ENCODE data around the gene SLC9A4.

Gene SLC9A4

GRCh38 chr2:102453501-102453900 lies 19.5 kb upstream of the SLC9A4 start:
- no CpG with 5 or more reads among the region's 4 CpGs for WGBS (ENCODE audit: insufficient coverage, insufficient read length)
- no peak overlapping the region for H3K4me3 ChIP-seq (ENCODE audit: low read length)

GRCh38 chr2:102455061-102455670 lies 17.9 kb upstream of the SLC9A4 start:
- Histone ChIP-seq H3K27ac (ENCODE audit: low read length) (no peak overlapping the region), H3K9me3 (ENCODE audit: control insufficient read depth, insufficient read depth, low read length) (no peaks in the 10 kb centered on the region), H3K36me3 (ENCODE audit: control insufficient read depth, insufficient read depth, low read length) (no peaks in the 10 kb centered on the region), H3K4me1 (ENCODE audit: control insufficient read depth, insufficient read depth, low read length) (no peaks in the 10 kb centered on the region), H3K4me3 (ENCODE audit: low read length) (no peak overlapping the region), H3K27me3 (ENCODE audit: control insufficient read depth, insufficient read depth, low read length) (no peaks in the 10 kb centered on the region)
- no CpG with 5 or more reads among the region's 2 CpGs for WGBS (ENCODE audit: insufficient coverage, insufficient read length)
- no peak for DNase-seq (ENCODE audit: low read depth, low spot score)

More at GRCh38 chr2:102453501-102453900, 19.5 kb upstream of the SLC9A4 start:
- no peak overlapping the region for H3K27ac ChIP-seq (ENCODE audit: low read length)
- no peak for DNase-seq (ENCODE audit: low read depth, low spot score)
- no peaks in the 10 kb centered on the region for H3K36me3 ChIP-seq (ENCODE audit: control insufficient read depth, insufficient read depth, low read length)
- H3K27me3 ChIP-seq (ENCODE audit: control insufficient read depth, insufficient read depth, low read length): no peaks in the 10 kb centered on the region
- no peaks in the 10 kb centered on the region for H3K9me3 ChIP-seq (ENCODE audit: control insufficient read depth, insufficient read depth, low read length)
- H3K4me1 ChIP-seq (ENCODE audit: control insufficient read depth, insufficient read depth, low read length): no peaks in the 10 kb centered on the region

GRCh38 chr2:102460467-102460866 lies 12.6 kb upstream of the SLC9A4 start:
- Histone ChIP-seq H3K4me1 (ENCODE audit: control insufficient read depth, insufficient read depth, low read length) (no peaks in the 10 kb centered on the region), H3K27ac (ENCODE audit: low read length) (no peak overlapping the region), H3K4me3 (ENCODE audit: low read length) (no peak overlapping the region), H3K36me3 (ENCODE audit: control insufficient read depth, insufficient read depth, low read length) (no peaks in the 10 kb centered on the region), H3K9me3 (ENCODE audit: control insufficient read depth, insufficient read depth, low read length) (no peaks in the 10 kb centered on the region), H3K27me3 (ENCODE audit: control insufficient read depth, insufficient read depth, low read length) (no peaks in the 10 kb centered on the region)
- no CpG with 5 or more reads among the region's 1 CpG for WGBS (ENCODE audit: insufficient coverage, insufficient read length)
- DNase-seq (ENCODE audit: low read depth, low spot score): no peak

- no peaks in the 10 kb centered on the region for H3K36me3 ChIP-seq (ENCODE audit: control insufficient read depth, insufficient read depth, low read length)
- no CpG with 5 or more reads among the region's 6 CpGs for WGBS (ENCODE audit: insufficient coverage, insufficient read length)
- no peaks in the 10 kb centered on the region for H3K27me3 ChIP-seq (ENCODE audit: control insufficient read depth, insufficient read depth, low read length)
- no peaks in the 10 kb centered on the region for H3K4me1 ChIP-seq (ENCODE audit: control insufficient read depth, insufficient read depth, low read length)
- H3K4me3 ChIP-seq (ENCODE audit: low read length): no peak overlapping the region
- no peak overlapping the region for H3K27ac ChIP-seq (ENCODE audit: low read length)
- no peaks in the 10 kb centered on the region for H3K9me3 ChIP-seq (ENCODE audit: control insufficient read depth, insufficient read depth, low read length)
- DNase-seq (ENCODE audit: low read depth, low spot score): no peak
Observed at GRCh38 chr2:102461188-102461587, 11.8 kb upstream of the SLC9A4 start.

GRCh38 chr2:102463160-102463559 lies 9.9 kb upstream of the SLC9A4 start:
- Histone ChIP-seq H3K27me3 (ENCODE audit: control insufficient read depth, insufficient read depth, low read length) (no peaks in the 10 kb centered on the region), H3K36me3 (ENCODE audit: control insufficient read depth, insufficient read depth, low read length) (no peaks in the 10 kb centered on the region), H3K4me3 (ENCODE audit: low read length) (no peak overlapping the region), H3K4me1 (ENCODE audit: control insufficient read depth, insufficient read depth, low read length) (no peaks in the 10 kb centered on the region), H3K27ac (ENCODE audit: low read length) (no peak overlapping the region), H3K9me3 (ENCODE audit: control insufficient read depth, insufficient read depth, low read length) (no peaks in the 10 kb centered on the region)
- no peak for DNase-seq (ENCODE audit: low read depth, low spot score)
- WGBS (ENCODE audit: insufficient coverage, insufficient read length): no CpG with 5 or more reads among the region's 5 CpGs

GRCh38 chr2:102470168-102470567 lies 2.9 kb upstream of the SLC9A4 start:
- no peaks in the 10 kb centered on the region for H3K9me3 ChIP-seq (ENCODE audit: control insufficient read depth, insufficient read depth, low read length)
- no peaks in the 10 kb centered on the region for H3K27me3 ChIP-seq (ENCODE audit: control insufficient read depth, insufficient read depth, low read length)
- WGBS (ENCODE audit: insufficient coverage, insufficient read length): no CpG with 5 or more reads among the region's 1 CpG
- no peaks in the 10 kb centered on the region for H3K36me3 ChIP-seq (ENCODE audit: control insufficient read depth, insufficient read depth, low read length)
- no peak overlapping the region for H3K4me3 ChIP-seq (ENCODE audit: low read length)
- H3K4me1 ChIP-seq (ENCODE audit: control insufficient read depth, insufficient read depth, low read length): peaks cover 1% of the 10 kb centered on the region; the same call in 1 of the 2 replicates
- no peak overlapping the region for H3K27ac ChIP-seq (ENCODE audit: low read length)
- no peak for DNase-seq (ENCODE audit: low read depth, low spot score)

- no peaks in the 10 kb centered on the region for H3K27me3 ChIP-seq (ENCODE audit: control insufficient read depth, insufficient read depth, low read length)
- no CpG with 5 or more reads among the region's 3 CpGs for WGBS (ENCODE audit: insufficient coverage, insufficient read length)
- H3K9me3 ChIP-seq (ENCODE audit: control insufficient read depth, insufficient read depth, low read length): no peaks in the 10 kb centered on the region
- DNase-seq (ENCODE audit: low read depth, low spot score): no peak
- no peak overlapping the region for H3K27ac ChIP-seq (ENCODE audit: low read length)
- H3K4me1 ChIP-seq (ENCODE audit: control insufficient read depth, insufficient read depth, low read length): peaks cover 1% of the 10 kb centered on the region; the same call in 1 of the 2 replicates
- no peak overlapping the region for H3K4me3 ChIP-seq (ENCODE audit: low read length)
- no peaks in the 10 kb centered on the region for H3K36me3 ChIP-seq (ENCODE audit: control insufficient read depth, insufficient read depth, low read length)
Observed at GRCh38 chr2:102473631-102474030, 605 bp downstream of the SLC9A4 start.

GRCh38 chr2:102474785-102475184 lies 1.8 kb downstream of the SLC9A4 start:
- H3K27ac ChIP-seq (ENCODE audit: low read length): no peak overlapping the region
- H3K4me1 ChIP-seq (ENCODE audit: control insufficient read depth, insufficient read depth, low read length): peaks cover 1% of the 10 kb centered on the region; the same call in 1 of the 2 replicates
- H3K27me3 ChIP-seq (ENCODE audit: control insufficient read depth, insufficient read depth, low read length): no peaks in the 10 kb centered on the region
- no peak overlapping the region for H3K4me3 ChIP-seq (ENCODE audit: low read length)
- H3K9me3 ChIP-seq (ENCODE audit: control insufficient read depth, insufficient read depth, low read length): no peaks in the 10 kb centered on the region
- DNase-seq (ENCODE audit: low read depth, low spot score): no peak
- H3K36me3 ChIP-seq (ENCODE audit: control insufficient read depth, insufficient read depth, low read length): no peaks in the 10 kb centered on the region

GRCh38 chr2:102478686-102479470 lies 5.9 kb downstream of the SLC9A4 start:
- Histone ChIP-seq H3K36me3 (ENCODE audit: control insufficient read depth, insufficient read depth, low read length) (no peaks in the 10 kb centered on the region), H3K27me3 (ENCODE audit: control insufficient read depth, insufficient read depth, low read length) (no peaks in the 10 kb centered on the region), H3K4me3 (ENCODE audit: low read length) (no peak overlapping the region), H3K9me3 (ENCODE audit: control insufficient read depth, insufficient read depth, low read length) (no peaks in the 10 kb centered on the region), H3K4me1 (ENCODE audit: control insufficient read depth, insufficient read depth, low read length) (no peaks in the 10 kb centered on the region), H3K27ac (ENCODE audit: low read length) (no peak overlapping the region)
- no CpG with 5 or more reads among the region's 36 CpGs for WGBS (ENCODE audit: insufficient coverage, insufficient read length)
- DNase-seq (ENCODE audit: low read depth, low spot score): no peak

GRCh38 chr2:102480285-102481195 lies 7.5 kb downstream of the SLC9A4 start:
- Histone ChIP-seq H3K9me3 (ENCODE audit: control insufficient read depth, insufficient read depth, low read length) (no peaks in the 10 kb centered on the region), H3K4me1 (ENCODE audit: control insufficient read depth, insufficient read depth, low read length) (no peaks in the 10 kb centered on the region), H3K27me3 (ENCODE audit: control insufficient read depth, insufficient read depth, low read length) (no peaks in the 10 kb centered on the region), H3K4me3 (ENCODE audit: low read length) (no peak overlapping the region), H3K36me3 (ENCODE audit: control insufficient read depth, insufficient read depth, low read length) (no peaks in the 10 kb centered on the region), H3K27ac (ENCODE audit: low read length) (no peak overlapping the region)
- no peak for DNase-seq (ENCODE audit: low read depth, low spot score)
- no CpG with 5 or more reads among the region's 11 CpGs for WGBS (ENCODE audit: insufficient coverage, insufficient read length)
